ENCODE data around the gene CAPN14. TPM values are rescaled to one million over a fixed set of nuclear protein-coding genes. Genes with fewer than 3 reads are reported as not detected.

The CAPN14 gene
- total RNA-seq, 1 donor from 2014 or later, result 0.47 TPM

GRCh38 chr2:31199206-31199605, 18.1 kb downstream of the CAPN14 start:
- Mint-ChIP-seq H3K27me3 (ENCODE audit: low read depth) (no peaks in the 10 kb centered on the region), H3K27ac (ENCODE audit: unreplicated experiment) (no peak overlapping the region), H3K4me3 (no peak overlapping the region), H3K4me1 (no peaks in the 10 kb centered on the region), H3K9me3 (no peaks in the 10 kb centered on the region), H3K36me3 (ENCODE audit: low read depth) (no peaks in the 10 kb centered on the region)
- TF ChIP-seq, protein P1, sequence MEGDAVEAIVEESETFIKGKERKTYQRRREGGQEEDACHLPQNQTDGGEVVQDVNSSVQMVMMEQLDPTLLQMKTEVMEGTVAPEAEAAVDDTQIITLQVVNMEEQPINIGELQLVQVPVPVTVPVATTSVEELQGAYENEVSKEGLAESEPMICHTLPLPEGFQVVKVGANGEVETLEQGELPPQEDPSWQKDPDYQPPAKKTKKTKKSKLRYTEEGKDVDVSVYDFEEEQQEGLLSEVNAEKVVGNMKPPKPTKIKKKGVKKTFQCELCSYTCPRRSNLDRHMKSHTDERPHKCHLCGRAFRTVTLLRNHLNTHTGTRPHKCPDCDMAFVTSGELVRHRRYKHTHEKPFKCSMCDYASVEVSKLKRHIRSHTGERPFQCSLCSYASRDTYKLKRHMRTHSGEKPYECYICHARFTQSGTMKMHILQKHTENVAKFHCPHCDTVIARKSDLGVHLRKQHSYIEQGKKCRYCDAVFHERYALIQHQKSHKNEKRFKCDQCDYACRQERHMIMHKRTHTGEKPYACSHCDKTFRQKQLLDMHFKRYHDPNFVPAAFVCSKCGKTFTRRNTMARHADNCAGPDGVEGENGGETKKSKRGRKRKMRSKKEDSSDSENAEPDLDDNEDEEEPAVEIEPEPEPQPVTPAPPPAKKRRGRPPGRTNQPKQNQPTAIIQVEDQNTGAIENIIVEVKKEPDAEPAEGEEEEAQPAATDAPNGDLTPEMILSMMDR (conservative IDR thresholded peaks at IDR 0.05), result no peak
- DNase-seq (ENCODE audit: low read depth, low spot score), result no peak

DNA sequence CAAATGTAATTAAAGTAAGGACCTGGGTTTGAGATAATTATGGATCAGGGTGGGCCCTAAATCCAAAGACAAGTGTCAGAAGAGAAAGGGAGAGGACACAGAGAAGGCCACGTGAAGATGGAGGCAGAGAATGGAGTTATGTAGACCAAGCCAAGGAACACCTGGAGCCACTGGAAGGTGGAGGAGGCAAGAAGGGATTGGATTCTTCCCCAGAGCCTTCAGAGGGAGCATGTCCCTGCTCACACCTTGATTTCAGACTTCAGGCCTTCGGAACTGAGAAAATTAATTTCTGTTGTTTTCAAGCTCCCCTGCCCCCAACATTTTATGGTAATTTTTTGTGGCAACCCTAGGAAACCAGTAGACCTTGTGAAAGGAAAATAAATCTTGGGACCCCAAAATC, 19.6 kb downstream of the CAPN14 start:
- Mint-ChIP-seq H3K27ac (ENCODE audit: unreplicated experiment) (no peak overlapping the region), H3K4me3 (no peak overlapping the region), H3K9me3 (no peaks in the 10 kb centered on the region), H3K4me1 (no peaks in the 10 kb centered on the region), H3K27me3 (ENCODE audit: low read depth) (no peaks in the 10 kb centered on the region), H3K36me3 (ENCODE audit: low read depth) (no peaks in the 10 kb centered on the region)
- DNase-seq (ENCODE audit: low read depth, low spot score), result no peak
- TF ChIP-seq, protein P1 (conservative IDR thresholded peaks at IDR 0.05), result no peak

DNA sequence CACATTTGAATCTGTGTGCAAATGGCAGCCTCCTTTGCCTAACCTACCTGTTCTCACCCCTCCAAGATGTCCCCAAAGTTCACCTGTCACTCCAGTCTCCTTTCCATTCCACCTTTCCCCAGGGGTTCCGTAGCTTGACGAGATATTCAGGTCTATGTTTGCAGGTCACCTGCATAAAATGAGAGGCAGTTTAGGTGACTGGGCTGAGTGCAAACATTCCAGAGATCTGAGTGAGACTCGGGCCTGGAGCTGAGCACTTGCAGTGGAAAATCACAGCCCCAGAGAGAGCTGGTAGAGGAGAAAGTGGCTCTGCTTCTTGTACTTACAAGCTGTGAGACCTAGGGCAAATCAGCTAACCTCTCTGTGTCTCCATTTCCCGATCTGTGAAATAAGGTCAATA, 20.1 kb downstream of the CAPN14 start:
- H3K36me3 Mint-ChIP-seq (ENCODE audit: low read depth), result no peaks in the 10 kb centered on the region
- no peak for DNase-seq (ENCODE audit: low read depth, low spot score)
- no peak overlapping the region for H3K27ac Mint-ChIP-seq (ENCODE audit: unreplicated experiment)

GRCh38 chr2:31196622-31197021, 20.7 kb downstream of the CAPN14 start:
- Mint-ChIP-seq H3K27ac (ENCODE audit: unreplicated experiment) (no peak overlapping the region), H3K4me3 (no peak overlapping the region)

More for the DNA sequence above, 20.1 kb downstream of the CAPN14 start:
- no peaks in the 10 kb centered on the region for H3K4me1 Mint-ChIP-seq
- no peak overlapping the region for H3K4me3 Mint-ChIP-seq
- H3K27me3 Mint-ChIP-seq (ENCODE audit: low read depth), result no peaks in the 10 kb centered on the region
- H3K9me3 Mint-ChIP-seq, result no peaks in the 10 kb centered on the region
- TF ChIP-seq, protein P1 (conservative IDR thresholded peaks at IDR 0.05), result no peak

GRCh38 chr2:31193806-31194205, 23.5 kb downstream of the CAPN14 start:
- Mint-ChIP-seq H3K27ac (ENCODE audit: unreplicated experiment) (no peak overlapping the region), H3K4me3 (no peak overlapping the region), H3K27me3 (ENCODE audit: low read depth) (no peaks in the 10 kb centered on the region), H3K4me1 (no peaks in the 10 kb centered on the region), H3K36me3 (ENCODE audit: low read depth) (no peaks in the 10 kb centered on the region), H3K9me3 (no peaks in the 10 kb centered on the region)
- TF ChIP-seq, protein P1 (conservative IDR thresholded peaks at IDR 0.05), result no peak
- no peak for DNase-seq (ENCODE audit: low read depth, low spot score)

More at GRCh38 chr2:31196622-31197021, 20.7 kb downstream of the CAPN14 start:
- H3K9me3 Mint-ChIP-seq, result no peaks in the 10 kb centered on the region
- no peaks in the 10 kb centered on the region for H3K36me3 Mint-ChIP-seq (ENCODE audit: low read depth)
- DNase-seq (ENCODE audit: low read depth, low spot score), result no peak
- TF ChIP-seq, protein P1 (conservative IDR thresholded peaks at IDR 0.05), result no peak
- no peaks in the 10 kb centered on the region for H3K4me1 Mint-ChIP-seq
- H3K27me3 Mint-ChIP-seq (ENCODE audit: low read depth), result no peaks in the 10 kb centered on the region
